Measurements from ENCODE around the gene CTCFL. TPM values are rescaled to one million over a fixed set of nuclear protein-coding genes. Genes with fewer than 3 reads are reported as not detected.

Gene CTCFL
- total RNA-seq, 4 donors from 2014 or later, result 0.13 to 0.46 TPM; not detected in 2

- H3K9me3 ChIP-seq, result no peaks in the 10 kb centered on the region
- DNase-seq, result no peak
- no peaks in the 10 kb centered on the region for H3K4me1 ChIP-seq
- WGBS, 2 donors, result 92 to 94% methylated on average over 8 of the region's 8 CpGs
- TF ChIP-seq CTCF (IDR thresholded peaks at IDR 0.05), result no peak
- no peak for TF ChIP-seq POLR2A (IDR thresholded peaks at IDR 0.05)
- no peaks in the 10 kb centered on the region for H3K27me3 ChIP-seq
- no peak overlapping the region for H3K27ac ChIP-seq
- no peak overlapping the region for H3K4me3 ChIP-seq (replicated peaks in 1 of 3)
- intact Hi-C loops (cut with DNase I), result no loop called here
- no peaks in the 10 kb centered on the region for H3K36me3 ChIP-seq
Observed at GRCh38 chr20:57462781-57463180, 62.2 kb downstream of the CTCFL start.

DNA sequence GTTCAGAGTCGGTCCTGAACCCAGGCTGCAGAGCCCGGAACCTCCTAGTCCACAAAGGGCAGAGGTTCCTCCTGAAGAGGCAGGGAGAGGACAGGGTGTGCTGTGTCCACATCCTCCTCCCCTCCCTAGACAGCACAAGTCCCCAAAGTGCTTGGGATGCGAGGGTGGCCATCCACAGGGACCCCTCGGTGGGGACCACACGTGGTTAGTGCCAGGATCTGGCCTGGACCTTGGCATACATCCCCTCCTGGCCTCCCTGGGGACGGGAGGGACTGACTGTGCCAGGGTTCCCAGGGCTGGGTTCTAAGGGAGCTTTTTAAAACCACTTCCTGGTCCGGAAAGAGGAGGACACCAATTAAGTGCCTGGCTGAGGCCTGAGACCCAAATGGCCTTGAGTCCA lies 63.2 kb downstream of the CTCFL start:
- H3K4me3 ChIP-seq (replicated peaks in 1 of 3), result no peak overlapping the region
- H3K36me3 ChIP-seq, result no peaks in the 10 kb centered on the region
- intact Hi-C loops (cut with DNase I), result no loop called here
- no peak overlapping the region for H3K27ac ChIP-seq
- H3K27me3 ChIP-seq, result no peaks in the 10 kb centered on the region
- H3K9me3 ChIP-seq, result no peaks in the 10 kb centered on the region
- no peak for TF ChIP-seq CTCF (IDR thresholded peaks at IDR 0.05)
- no peak for TF ChIP-seq POLR2A (IDR thresholded peaks at IDR 0.05)
- DNase-seq, result no peak
- H3K4me1 ChIP-seq, result no peaks in the 10 kb centered on the region
- WGBS, 2 donors, result 86 to 89% methylated on average over 6 to 7 of the region's 7 CpGs

GRCh38 chr20:57460781-57461465 lies 64.0 kb downstream of the CTCFL start:
- Histone ChIP-seq H3K9me3 (no peaks in the 10 kb centered on the region), H3K36me3 (no peaks in the 10 kb centered on the region), H3K27me3 (no peaks in the 10 kb centered on the region), H3K4me1 (no peaks in the 10 kb centered on the region), H3K27ac (no peak overlapping the region), H3K4me3 (replicated peaks in 1 of 3) (no peak overlapping the region)
- DNase-seq, result no peak
- intact Hi-C loops (cut with DNase I), result no loop called here
- WGBS, 2 donors, result 89 to 96% methylated on average over 11 to 13 of the region's 15 CpGs
- no peak for TF ChIP-seq CTCF (IDR thresholded peaks at IDR 0.05)
- no peak for TF ChIP-seq POLR2A (IDR thresholded peaks at IDR 0.05)

DNA sequence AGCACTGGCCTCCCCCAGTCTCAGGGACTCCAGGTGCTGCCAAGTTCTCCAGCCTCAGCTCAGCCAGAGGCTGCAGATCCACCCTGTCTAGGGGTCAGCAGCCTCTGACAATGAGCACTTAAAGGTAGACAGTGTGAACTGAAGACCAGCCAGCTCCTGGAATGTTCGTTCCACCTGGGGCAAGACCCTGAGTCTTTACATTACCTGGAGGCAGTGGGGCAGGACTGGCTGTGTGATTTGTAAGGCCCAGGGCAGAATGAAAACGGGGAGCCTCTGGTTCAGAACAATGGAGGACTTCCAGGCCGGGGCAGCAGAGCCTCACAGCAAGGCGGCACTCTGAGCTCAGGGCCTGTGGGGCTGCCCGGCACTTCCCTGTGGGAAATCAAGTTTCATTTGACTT lies 65.0 kb downstream of the CTCFL start:
- Histone ChIP-seq H3K36me3 (no peaks in the 10 kb centered on the region), H3K4me1 (no peaks in the 10 kb centered on the region), H3K9me3 (no peaks in the 10 kb centered on the region), H3K27ac (no peak overlapping the region), H3K27me3 (no peaks in the 10 kb centered on the region), H3K4me3 (replicated peaks in 1 of 3) (no peak overlapping the region)
- intact Hi-C loops (cut with DNase I), result no loop called here
- WGBS, 2 donors, result 74 to 84% methylated on average over 4 to 5 of the region's 5 CpGs
- no peak for DNase-seq
- TF ChIP-seq CTCF (IDR thresholded peaks at IDR 0.05) (no peak), POLR2A (IDR thresholded peaks at IDR 0.05) (no peak)

- Histone ChIP-seq H3K27me3 (no peaks in the 10 kb centered on the region), H3K27ac (no peak overlapping the region), H3K4me1 (no peaks in the 10 kb centered on the region), H3K9me3 (no peaks in the 10 kb centered on the region), H3K4me3 (replicated peaks in 1 of 3) (no peak overlapping the region), H3K36me3 (no peaks in the 10 kb centered on the region)
- no peak for TF ChIP-seq POLR2A (IDR thresholded peaks at IDR 0.05)
- no peak for TF ChIP-seq CTCF (IDR thresholded peaks at IDR 0.05)
- intact Hi-C loops (cut with DNase I), result no loop called here
- no peak for DNase-seq
- WGBS, 2 donors, result 67 to 81% methylated on average over 5 of the region's 5 CpGs
Observed at GRCh38 chr20:57459278-57459677, 65.7 kb downstream of the CTCFL start.
